ENCODE measurements around the gene ITFG1. TPM values are rescaled to one million over a fixed set of nuclear protein-coding genes. Genes with fewer than 3 reads are reported as not detected.
"Not testable (repeated sequence)": the region's sequence is repeated elsewhere in the genome, so short reads cannot be mapped to it uniquely, and the experiment has no call there.

ITFG1 gene
- total and polyA plus RNA-seq, 11 donors, result 13.0 to 102 (median 70.1) TPM

- TF ChIP-seq, protein P1, sequence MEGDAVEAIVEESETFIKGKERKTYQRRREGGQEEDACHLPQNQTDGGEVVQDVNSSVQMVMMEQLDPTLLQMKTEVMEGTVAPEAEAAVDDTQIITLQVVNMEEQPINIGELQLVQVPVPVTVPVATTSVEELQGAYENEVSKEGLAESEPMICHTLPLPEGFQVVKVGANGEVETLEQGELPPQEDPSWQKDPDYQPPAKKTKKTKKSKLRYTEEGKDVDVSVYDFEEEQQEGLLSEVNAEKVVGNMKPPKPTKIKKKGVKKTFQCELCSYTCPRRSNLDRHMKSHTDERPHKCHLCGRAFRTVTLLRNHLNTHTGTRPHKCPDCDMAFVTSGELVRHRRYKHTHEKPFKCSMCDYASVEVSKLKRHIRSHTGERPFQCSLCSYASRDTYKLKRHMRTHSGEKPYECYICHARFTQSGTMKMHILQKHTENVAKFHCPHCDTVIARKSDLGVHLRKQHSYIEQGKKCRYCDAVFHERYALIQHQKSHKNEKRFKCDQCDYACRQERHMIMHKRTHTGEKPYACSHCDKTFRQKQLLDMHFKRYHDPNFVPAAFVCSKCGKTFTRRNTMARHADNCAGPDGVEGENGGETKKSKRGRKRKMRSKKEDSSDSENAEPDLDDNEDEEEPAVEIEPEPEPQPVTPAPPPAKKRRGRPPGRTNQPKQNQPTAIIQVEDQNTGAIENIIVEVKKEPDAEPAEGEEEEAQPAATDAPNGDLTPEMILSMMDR (IDR thresholded peaks at IDR 0.05), result no peak
- no peak for TF ChIP-seq POLR2A (IDR thresholded peaks at IDR 0.05)
- Histone ChIP-seq H3K27ac (no peak overlapping the region), H3K36me3 (peaks cover 0 to 21% (median 7%) of the 10 kb centered on the region in 9 donors), H3K4me1 (peaks cover 0 to 8% (median 0%) of the 10 kb centered on the region in 12 donors), H3K9me3 (no peaks in the 10 kb centered on the region), H3K27me3 (no peaks in the 10 kb centered on the region), H3K4me3 (no peak overlapping the region)
- 76 to 82% (median 78%) methylated on average over 1 of the region's 1 CpG for WGBS, 4 donors
- DNase-seq (no peak), ATAC-seq (no peak)
- intact Hi-C loops (cut with DNase I), result no loop called here
Observed at GRCh38 chr16:47363761-47364160, 97.1 kb downstream of the ITFG1 start.

DNA sequence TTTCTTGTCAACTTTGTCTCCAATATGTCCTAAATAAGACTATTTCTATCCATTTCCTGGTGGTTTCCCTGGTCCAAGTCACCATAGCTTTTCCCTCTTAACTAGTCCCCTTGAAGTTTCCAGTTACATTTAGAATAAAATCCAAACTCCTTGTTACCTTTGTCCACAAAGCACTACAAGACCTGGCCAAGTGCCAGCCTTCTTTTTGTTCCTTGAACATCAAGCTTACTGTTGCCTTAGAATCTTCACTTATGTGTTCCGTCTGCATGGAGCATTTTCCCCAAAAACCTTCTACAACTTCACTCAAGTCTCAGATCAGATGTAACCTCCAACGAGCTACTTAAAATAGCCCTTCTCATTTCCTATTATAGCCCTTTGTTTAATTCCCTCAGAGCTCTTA is 101.4 kb downstream of the ITFG1 start:
- 58 to 73% (median 70%) methylated on average over 2 of the region's 2 CpGs for WGBS, 4 donors
- peak in 1 of 5 donors; percentile 13 for DNase-seq
- Histone ChIP-seq H3K4me1 (peaks cover 0 to 8% (median 0%) of the 10 kb centered on the region in 12 donors), H3K9me3 (peaks cover 0 to 4% (median 0%) of the 10 kb centered on the region in 12 donors), H3K27me3 (no peaks in the 10 kb centered on the region), H3K27ac (no peak overlapping the region), H3K4me3 (no peak overlapping the region), H3K36me3 (peaks cover 0 to 9% (median 0%) of the 10 kb centered on the region in 9 donors)
- intact Hi-C loops (cut with DNase I), result no loop called here
- TF ChIP-seq, protein P1 (IDR thresholded peaks at IDR 0.05), result no peak
- no peak for TF ChIP-seq POLR2A (IDR thresholded peaks at IDR 0.05)
- no peak for ATAC-seq

DNA sequence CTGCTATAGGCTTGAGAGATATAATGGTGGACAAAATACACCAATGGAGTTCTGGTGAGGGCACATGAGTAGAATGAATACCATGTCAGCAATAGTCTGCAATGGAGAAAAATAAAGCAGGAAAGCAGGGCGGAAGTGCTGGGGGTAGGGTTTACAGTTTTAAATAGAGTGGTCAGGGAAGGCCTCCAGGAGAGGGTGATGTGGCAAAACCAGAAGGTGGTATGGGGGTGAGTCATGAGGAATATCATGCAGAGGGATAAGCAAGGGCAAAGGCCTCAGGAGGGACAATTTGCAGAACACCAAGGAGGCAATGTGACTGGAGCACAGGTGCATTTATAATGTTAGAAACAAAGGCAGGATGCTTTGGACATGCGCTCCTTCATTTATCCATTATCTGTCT is 102.0 kb downstream of the ITFG1 start:
- DNase-seq (no peak), ATAC-seq (no peak)
- H3K4me3 ChIP-seq, result no peak overlapping the region
- H3K4me1 ChIP-seq, result peaks cover 0 to 8% (median 0%) of the 10 kb centered on the region in 12 donors
- TF ChIP-seq POLR2A (IDR thresholded peaks at IDR 0.05), result no peak
- TF ChIP-seq, protein P1 (IDR thresholded peaks at IDR 0.05), result no peak
- no peak overlapping the region for H3K27ac ChIP-seq
- H3K27me3 ChIP-seq, result no peaks in the 10 kb centered on the region
- intact Hi-C loops (cut with DNase I), result no loop called here
- peaks cover 0 to 11% (median 5%) of the 10 kb centered on the region in 12 donors for H3K9me3 ChIP-seq
- H3K36me3 ChIP-seq, result peaks cover 0 to 9% (median 0%) of the 10 kb centered on the region in 9 donors
- 88 to 95% (median 94%) methylated on average over 2 of the region's 2 CpGs for WGBS, 4 donors

- H3K27me3 ChIP-seq; intact Hi-C loops (cut with DNase I); DNase-seq; H3K36me3 ChIP-seq; H3K27ac ChIP-seq; H3K4me1 ChIP-seq; ATAC-seq; H3K4me3 ChIP-seq: not testable (repeated sequence)
- WGBS, 4 donors, result 96 to 100% (median 99%) methylated on average over 2 of the region's 2 CpGs
- H3K9me3 ChIP-seq, result peaks cover 0 to 55% (median 8%) of the 10 kb centered on the region in 12 donors
Observed at GRCh38 chr16:47349029-47349428, 111.8 kb downstream of the ITFG1 start.

- H3K27me3 ChIP-seq; intact Hi-C loops (cut with DNase I); ATAC-seq; H3K4me3 ChIP-seq; H3K36me3 ChIP-seq; H3K4me1 ChIP-seq; DNase-seq; H3K27ac ChIP-seq: not testable (repeated sequence)
- WGBS, 4 donors, result 96 to 99% (median 98%) methylated on average over 23 of the region's 23 CpGs
- H3K9me3 ChIP-seq, result peaks cover 0 to 38% (median 6%) of the 10 kb centered on the region in 12 donors
Observed at GRCh38 chr16:47347021-47347696, 113.7 kb downstream of the ITFG1 start.

Data from heart left ventricle (tissue), 16 donors.